Subcutaneous abdominal adipose tissue (tissue), 5 donors: ENCODE data around the gene APBB2.
"Not testable (repeated sequence)": the region's sequence is repeated elsewhere in the genome, so short reads cannot be mapped to it uniquely, and the experiment has no call there.

ENCODE experiments used
- H3K27ac ChIP-seq: one replicate; pipeline ENCODE4 v1.7.0; 2013; ENCODE audit warnings: low read depth, mild to moderate bottlenecking, inconsistent platforms, low read length, moderate library complexity
- H3K27me3 ChIP-seq, 5 donors: one replicate each; pipeline ENCODE4 v1.7.0; 2013; ENCODE audit warnings: low read length in 5 of 5, inconsistent platforms in 1 of 5; ENCODE audit not compliant: control insufficient read depth in 5 of 5, insufficient read depth in 4 of 5
- H3K36me3 ChIP-seq, 5 donors: one replicate each; pipeline ENCODE4 v1.7.0; 2013; ENCODE audit warnings: low read length in 5 of 5; ENCODE audit not compliant: control insufficient read depth in 5 of 5, insufficient read depth in 5 of 5
- H3K4me1 ChIP-seq, 5 donors: one replicate each; pipeline ENCODE4 v1.7.0; 2013; ENCODE audit warnings: low read length in 5 of 5, mild to moderate bottlenecking in 3 of 5, moderate library complexity in 1 of 5; ENCODE audit not compliant: control insufficient read depth in 5 of 5, insufficient read depth in 5 of 5
- H3K4me3 ChIP-seq, 5 donors: one replicate each; pipeline ENCODE4 v1.7.0; 2013; ENCODE audit warnings: low read length in 5 of 5, low read depth in 1 of 5
- H3K9ac ChIP-seq, 5 donors: one replicate each; pipeline ENCODE4 v1.7.0; 2013; ENCODE audit warnings: low read length in 5 of 5, mild to moderate bottlenecking in 4 of 5, moderate library complexity in 3 of 5
- H3K9me3 ChIP-seq, 5 donors: one replicate each; pipeline ENCODE4 v1.7.0; 2013; ENCODE audit warnings: low read length in 5 of 5; ENCODE audit not compliant: control insufficient read depth in 5 of 5
- donor health status: healthy.
- donor health status: healthy.
- donor health status: healthy.
- donor health status: healthy.
- donor health status: healthy.

APBB2 gene

DNA sequence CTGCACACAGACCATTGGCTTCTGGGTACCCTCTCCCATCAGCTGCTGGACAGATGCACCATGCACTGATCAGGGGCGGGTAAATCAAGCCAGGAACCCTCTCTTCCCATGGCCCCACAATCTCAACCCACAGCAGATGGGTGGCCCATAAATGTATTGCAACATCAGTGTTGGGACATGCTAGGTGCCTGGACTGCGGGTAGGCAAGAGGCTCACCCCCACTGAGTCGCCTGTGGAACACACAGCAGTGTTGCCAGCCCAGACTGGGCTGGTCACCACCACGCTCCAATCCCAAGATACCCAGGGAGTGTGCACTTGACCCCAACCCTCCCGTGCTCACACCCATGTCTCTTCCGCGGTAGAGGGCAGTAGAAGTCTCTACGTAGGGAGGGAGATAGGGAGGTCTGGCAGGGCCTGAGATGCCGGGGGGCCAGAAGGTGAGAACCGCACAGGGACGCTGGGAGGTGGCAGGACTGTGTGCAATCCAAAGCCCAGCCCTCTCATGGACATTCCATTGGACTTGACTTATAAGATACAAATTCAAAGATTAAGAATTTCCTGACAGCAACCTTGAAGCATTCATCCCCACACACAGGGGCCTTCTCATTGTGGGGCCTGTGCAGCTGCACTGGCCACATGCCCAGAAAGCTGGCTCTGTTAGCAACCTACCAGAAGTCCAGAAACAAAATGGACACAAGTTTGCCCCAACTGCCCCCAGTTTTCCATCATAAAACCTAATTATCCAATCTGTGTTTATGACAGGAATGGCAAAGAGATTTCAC, 280.9 kb downstream of the APBB2 start:
- no peaks in the 10 kb centered on the region for H3K27me3 ChIP-seq
- peaks cover 8 to 43% (median 28%) of the 10 kb centered on the region in 5 donors for H3K36me3 ChIP-seq
- H3K4me3 ChIP-seq = no peak overlapping the region
- H3K4me1 ChIP-seq = peaks cover 2 to 18% (median 9%) of the 10 kb centered on the region in 5 donors
- no peak overlapping the region for H3K9ac ChIP-seq
- no peaks in the 10 kb centered on the region for H3K9me3 ChIP-seq
- no peak overlapping the region for H3K27ac ChIP-seq

DNA sequence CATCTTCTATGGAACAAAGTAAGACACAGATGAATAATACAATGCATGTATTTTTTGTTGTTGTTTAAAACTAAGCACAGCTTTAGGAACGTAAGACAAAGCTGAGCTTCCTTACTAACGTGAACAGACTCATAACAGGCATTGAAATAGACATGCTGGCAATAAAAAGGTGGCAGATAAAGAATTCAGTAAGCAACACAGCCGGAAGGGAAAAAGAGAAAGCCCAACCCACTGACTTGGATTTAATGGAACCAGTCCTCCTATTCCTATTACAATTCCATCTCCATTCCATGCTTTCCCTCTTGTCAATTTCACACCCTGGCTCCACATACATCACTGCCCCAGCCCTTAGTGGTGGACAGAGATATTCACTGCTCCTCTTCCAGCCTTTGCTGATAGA, 282.5 kb downstream of the APBB2 start:
- no peak overlapping the region for H3K9ac ChIP-seq

DNA sequence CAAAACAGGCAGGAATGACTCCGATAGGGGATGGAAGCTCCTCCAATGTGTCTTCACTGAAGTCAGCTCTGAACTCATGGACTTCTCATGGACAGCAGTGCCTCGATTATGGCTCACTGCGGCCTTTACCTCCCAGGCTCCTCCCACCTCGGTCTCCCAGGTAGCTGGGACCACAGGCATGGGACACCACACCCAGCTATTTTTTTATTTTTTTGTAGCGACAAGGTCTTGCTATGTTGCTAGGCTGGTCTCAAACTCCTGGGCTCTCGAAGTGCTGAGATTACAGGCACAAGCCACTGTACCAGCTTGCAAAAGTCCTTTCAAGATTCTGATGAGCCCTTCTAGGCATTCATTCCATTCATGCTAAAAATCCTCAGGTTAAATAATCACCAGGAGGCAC, 283.1 kb downstream of the APBB2 start:
- H3K9ac ChIP-seq = no peak overlapping the region
- H3K9me3 ChIP-seq = no peaks in the 10 kb centered on the region
- H3K27me3 ChIP-seq = no peaks in the 10 kb centered on the region
- H3K4me1 ChIP-seq = peaks cover 0 to 14% (median 9%) of the 10 kb centered on the region in 5 donors
- H3K27ac ChIP-seq = no peak overlapping the region
- peaks cover 8 to 40% (median 27%) of the 10 kb centered on the region in 5 donors for H3K36me3 ChIP-seq
- no peak overlapping the region for H3K4me3 ChIP-seq

More for the DNA sequence above, 282.5 kb downstream of the APBB2 start:
- Histone ChIP-seq H3K4me3 (no peak overlapping the region), H3K27me3 (no peaks in the 10 kb centered on the region), H3K4me1 (peaks cover 0 to 14% (median 9%) of the 10 kb centered on the region in 5 donors), H3K9me3 (no peaks in the 10 kb centered on the region), H3K27ac (no peak overlapping the region), H3K36me3 (peaks cover 8 to 37% (median 24%) of the 10 kb centered on the region in 5 donors)

DNA sequence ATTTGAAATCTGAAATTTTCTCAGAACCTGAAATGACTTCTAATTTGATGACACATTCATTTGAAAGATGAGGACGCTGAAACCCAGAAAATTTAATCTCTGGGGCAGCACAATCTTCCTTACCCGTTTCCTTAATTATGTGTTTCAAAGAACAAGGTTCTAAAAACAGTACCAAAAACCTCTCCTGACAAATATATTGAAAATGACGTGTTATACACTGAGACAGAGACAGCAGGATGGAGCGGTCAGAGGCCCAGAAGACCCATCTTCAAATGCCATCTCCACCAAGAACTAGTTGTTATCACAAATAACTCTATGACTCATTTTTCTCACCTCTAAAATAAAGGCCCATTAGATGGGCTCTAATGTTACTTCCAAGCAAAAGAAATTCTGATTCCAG, 287.3 kb downstream of the APBB2 start:
- Histone ChIP-seq H3K4me1 (peaks cover 3 to 17% (median 16%) of the 10 kb centered on the region in 5 donors), H3K9me3 (no peaks in the 10 kb centered on the region), H3K9ac (no peak overlapping the region), H3K36me3 (peaks cover 2 to 30% (median 17%) of the 10 kb centered on the region in 5 donors), H3K4me3 (no peak overlapping the region), H3K27ac (no peak overlapping the region), H3K27me3 (no peaks in the 10 kb centered on the region)

DNA sequence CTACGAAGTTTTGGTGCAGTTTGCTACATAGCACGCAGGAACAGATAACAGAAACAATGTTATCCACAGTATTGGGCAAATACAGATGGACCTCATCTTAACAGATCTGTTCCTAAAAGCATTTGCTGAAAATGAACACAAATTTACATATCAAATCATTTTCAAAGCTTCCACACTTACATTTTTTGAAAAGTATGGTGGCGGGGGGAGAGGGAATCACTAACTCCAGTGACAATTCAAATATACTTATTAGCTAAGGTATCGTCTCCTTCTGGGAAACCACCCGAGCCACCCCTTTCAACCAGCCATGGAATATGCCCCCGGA, 289.6 kb downstream of the APBB2 start:
- Histone ChIP-seq H3K9me3 (no peaks in the 10 kb centered on the region), H3K36me3 (peaks cover 3 to 31% (median 21%) of the 10 kb centered on the region in 5 donors), H3K9ac (no peak overlapping the region), H3K4me3 (no peak overlapping the region), H3K4me1 (peaks cover 3 to 17% (median 16%) of the 10 kb centered on the region in 5 donors), H3K27ac (no peak overlapping the region), H3K27me3 (no peaks in the 10 kb centered on the region)

DNA sequence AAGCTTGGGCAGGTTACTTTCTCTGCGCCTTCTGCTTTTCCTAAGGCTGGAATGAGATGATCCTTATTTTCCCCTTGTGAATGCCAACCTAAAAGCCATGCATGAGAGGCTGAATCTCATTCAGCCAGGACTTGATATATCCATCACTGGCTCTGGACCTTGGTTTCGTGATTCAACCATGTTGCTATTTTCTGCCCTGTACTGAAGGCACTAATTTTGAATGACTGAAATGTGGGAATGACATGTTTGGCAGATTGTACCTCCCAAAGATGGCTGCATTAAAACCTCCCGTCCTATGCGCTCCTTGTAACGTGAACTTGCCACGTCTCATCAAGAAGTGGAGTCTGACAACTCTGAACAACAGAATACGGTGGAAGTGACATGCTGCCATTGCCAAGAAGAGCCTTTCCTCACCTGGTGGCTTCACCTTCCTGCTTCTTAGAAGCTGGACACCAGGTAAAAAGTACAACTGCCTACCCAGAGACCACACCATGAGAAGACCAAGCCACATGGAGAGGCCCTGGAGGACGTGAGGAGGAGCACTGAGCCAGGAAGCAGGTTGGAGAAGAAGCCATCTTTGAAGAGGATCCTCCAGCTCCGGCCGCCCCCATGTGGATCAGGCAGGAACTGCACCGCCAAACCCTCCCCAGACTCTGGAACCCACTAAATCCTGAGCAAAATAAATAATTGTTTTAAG, 290.1 kb downstream of the APBB2 start:
- peaks cover 3 to 16% (median 14%) of the 10 kb centered on the region in 5 donors for H3K4me1 ChIP-seq
- H3K4me3 ChIP-seq = no peak overlapping the region
- H3K9me3 ChIP-seq = no peaks in the 10 kb centered on the region
- peak overlapping the region; percentile 3 for H3K27ac ChIP-seq
- H3K9ac ChIP-seq = no peak overlapping the region
- peaks cover 3 to 31% (median 21%) of the 10 kb centered on the region in 5 donors for H3K36me3 ChIP-seq
- H3K27me3 ChIP-seq = no peaks in the 10 kb centered on the region

DNA sequence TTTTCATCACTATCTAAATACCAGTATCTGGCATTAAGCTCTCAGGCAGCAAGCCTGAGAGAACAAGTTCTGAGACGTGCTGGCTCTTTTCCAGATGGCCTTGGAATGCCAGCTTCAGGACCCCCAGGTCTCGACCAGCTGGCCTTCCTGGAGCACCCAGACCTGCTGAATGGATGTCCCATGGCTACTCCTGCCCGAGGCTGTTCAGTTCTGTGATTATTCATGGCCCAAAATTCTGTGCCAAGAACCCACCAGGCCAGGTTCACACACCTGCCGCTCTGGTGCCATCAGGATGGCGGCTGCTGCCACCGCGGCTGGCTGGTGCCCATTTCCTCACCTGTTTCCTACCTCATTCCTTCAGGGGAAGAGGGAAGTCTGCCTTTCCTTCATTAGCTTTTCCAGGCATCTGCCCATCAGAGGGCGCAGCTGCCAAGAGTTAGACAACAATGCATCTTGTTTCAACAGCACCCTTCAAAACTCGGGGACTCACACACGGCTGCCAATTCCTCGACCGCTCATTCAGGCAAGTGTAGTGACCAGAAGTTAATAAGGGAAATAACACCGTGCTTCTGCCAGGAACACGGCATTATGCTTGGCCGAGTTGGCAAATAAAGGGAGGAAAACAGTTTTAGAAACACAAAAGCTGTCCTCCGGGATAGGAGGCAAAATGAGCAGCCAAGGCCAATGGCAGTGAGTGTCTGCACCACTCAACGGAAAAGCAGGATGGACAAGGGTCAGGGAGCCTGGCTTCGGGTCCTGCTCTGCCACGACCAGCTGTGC, 290.8 kb downstream of the APBB2 start:
- peaks cover 3 to 21% (median 19%) of the 10 kb centered on the region in 5 donors for H3K4me1 ChIP-seq
- H3K4me3 ChIP-seq = no peak overlapping the region
- H3K9me3 ChIP-seq = no peaks in the 10 kb centered on the region
- no peaks in the 10 kb centered on the region for H3K27me3 ChIP-seq
- H3K9ac ChIP-seq = no peak overlapping the region
- peak overlapping the region; percentile 3 for H3K27ac ChIP-seq
- H3K36me3 ChIP-seq = peaks cover 3 to 31% (median 21%) of the 10 kb centered on the region in 5 donors

DNA sequence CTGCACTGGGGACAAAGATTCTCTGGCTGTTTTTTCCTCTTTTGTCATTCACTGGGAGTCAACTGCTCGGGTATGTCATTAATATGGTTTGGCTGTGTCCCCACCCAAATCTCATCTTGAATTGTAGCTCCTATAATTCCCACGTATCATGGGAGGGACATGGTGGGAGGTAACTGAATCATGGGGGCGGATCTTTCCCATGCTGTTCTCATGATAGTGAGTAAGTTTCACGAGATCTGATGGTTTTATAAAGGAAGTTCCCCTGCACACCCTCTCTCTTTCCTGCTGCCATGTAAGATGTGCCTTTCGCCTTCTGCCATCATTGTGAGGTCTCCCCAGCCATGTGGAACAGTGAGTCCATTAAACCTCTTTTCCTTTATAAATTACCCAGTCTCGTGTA, 294.4 kb downstream of the APBB2 start:
- peaks cover 7 to 49% (median 48%) of the 10 kb centered on the region in 5 donors for H3K4me1 ChIP-seq
- peaks cover 3 to 23% (median 16%) of the 10 kb centered on the region in 5 donors for H3K36me3 ChIP-seq

DNA sequence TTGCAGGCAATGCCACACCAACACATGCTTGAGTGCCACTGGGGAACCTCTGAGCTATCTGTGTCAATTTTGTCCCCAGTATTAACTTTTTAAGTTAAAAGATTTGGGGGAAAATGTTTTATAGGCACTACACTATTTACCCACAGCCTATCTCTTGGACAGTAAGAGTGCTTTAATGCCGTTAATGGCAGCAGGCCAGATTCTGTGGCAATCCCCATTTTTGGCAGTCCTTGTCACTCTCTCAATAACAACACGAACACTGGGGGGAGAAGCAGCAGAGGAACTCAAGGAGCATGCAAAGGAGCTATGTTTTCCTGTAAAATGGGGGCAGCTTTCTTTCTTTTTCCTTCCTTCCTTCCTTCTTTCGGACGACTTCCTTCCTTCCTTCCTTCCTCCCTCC, 296.0 kb downstream of the APBB2 start:
- H3K27me3 ChIP-seq = no peaks in the 10 kb centered on the region
- H3K27ac ChIP-seq = peak overlapping the region; percentile 61
- H3K9ac ChIP-seq = no peak overlapping the region
- no peak overlapping the region for H3K4me3 ChIP-seq
- H3K36me3 ChIP-seq = peaks cover 3 to 23% (median 19%) of the 10 kb centered on the region in 5 donors
- peaks cover 0 to 3% (median 0%) of the 10 kb centered on the region in 5 donors for H3K9me3 ChIP-seq
- peaks cover 5 to 37% (median 34%) of the 10 kb centered on the region in 5 donors for H3K4me1 ChIP-seq

More for the DNA sequence above, 294.4 kb downstream of the APBB2 start:
- H3K27me3 ChIP-seq, H3K27ac ChIP-seq, H3K4me3 ChIP-seq, H3K9me3 ChIP-seq, H3K9ac ChIP-seq: not testable (repeated sequence)
